IPS DF 6.9 (cell line): ENCODE measurements around the gene RTRAF.

ENCODE experiments used
- DNase-seq: peaks from one replicate; pipeline ENCODE4 v3.0.0-alpha.2; 2013; ENCODE audit warnings: low read depth, low spot score
- H3K27ac ChIP-seq: one replicate; pipeline ENCODE4 v1.5.1; 2013; ENCODE audit warnings: low read length, control low read depth
- H3K27me3 ChIP-seq: 2 replicates; pipeline ENCODE4 v1.6.1; 2013; ENCODE audit warnings: mild to moderate bottlenecking, low read length; ENCODE audit not compliant: control insufficient read depth, insufficient read depth
- H3K36me3 ChIP-seq: 2 replicates; pipeline ENCODE4 v1.6.1; 2013; ENCODE audit warnings: low read length; ENCODE audit not compliant: control insufficient read depth, insufficient read depth
- H3K4me1 ChIP-seq: 2 replicates; pipeline ENCODE4 v1.6.1; 2013; ENCODE audit warnings: low read length; ENCODE audit not compliant: control insufficient read depth, insufficient read depth
- H3K4me3 ChIP-seq: 2 replicates; pipeline ENCODE4 v1.5.1; 2013; ENCODE audit warnings: mild to moderate bottlenecking, low read length
- H3K9me3 ChIP-seq: 2 replicates; pipeline ENCODE4 v1.6.1; 2013; ENCODE audit warnings: low read length, inconsistent platforms; ENCODE audit not compliant: control insufficient read depth, insufficient read depth
- WGBS: extraction: QIAGEN DNeasy Blood & Tissue Kit; methylation state at CpG from one replicate; pipeline ENCODE4 v1.1.7; 2013; ENCODE audit warnings: mixed read lengths, missing lambda C conversion rate; ENCODE audit not compliant: insufficient read length, insufficient coverage; 5-methylcytosine and 5-hydroxymethylcytosine counted together

Gene RTRAF

GRCh38 chr14:52018252-52018651, 28.9 kb downstream of the RTRAF start:
- WGBS = no CpG with 5 or more reads among the region's 4 CpGs
- no peaks in the 10 kb centered on the region for H3K36me3 ChIP-seq
- H3K27ac ChIP-seq = no peak overlapping the region
- no peak for DNase-seq
- H3K4me3 ChIP-seq = no peak overlapping the region
- H3K4me1 ChIP-seq = peaks cover 5% of the 10 kb centered on the region; the same call in 1 of the 2 replicates
- H3K27me3 ChIP-seq = no peaks in the 10 kb centered on the region
- H3K9me3 ChIP-seq = no peaks in the 10 kb centered on the region

DNA sequence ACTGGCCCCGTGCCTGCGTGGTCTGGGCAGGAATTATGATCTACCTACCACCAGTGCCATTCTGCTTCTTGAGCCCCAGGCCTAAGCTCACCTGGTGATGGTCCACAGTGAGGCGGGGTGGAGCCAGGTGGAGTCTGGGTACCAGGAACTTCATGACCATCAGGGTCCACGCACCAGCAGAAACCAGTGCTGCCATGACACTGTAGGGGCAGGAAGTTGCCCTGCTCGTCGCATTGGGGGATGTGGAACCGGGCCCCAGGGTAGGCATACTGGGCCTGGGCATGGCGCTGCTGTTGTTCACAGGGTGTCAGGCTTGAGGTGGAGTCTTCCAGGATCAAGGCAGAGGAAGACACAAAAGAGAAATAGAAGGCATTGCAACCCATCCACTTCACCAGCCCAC, 29.6 kb downstream of the RTRAF start:
- WGBS = no CpG with 5 or more reads among the region's 8 CpGs
- no peak for DNase-seq
- H3K9me3 ChIP-seq = no peaks in the 10 kb centered on the region
- H3K36me3 ChIP-seq = no peaks in the 10 kb centered on the region
- no peak overlapping the region for H3K27ac ChIP-seq
- H3K4me1 ChIP-seq = peaks cover 3% of the 10 kb centered on the region; the same call in 1 of the 2 replicates
- no peak overlapping the region for H3K4me3 ChIP-seq
- H3K27me3 ChIP-seq = no peaks in the 10 kb centered on the region

GRCh38 chr14:52020161-52020714, 30.9 kb downstream of the RTRAF start:
- Histone ChIP-seq H3K27me3 (no peaks in the 10 kb centered on the region), H3K4me1 (0 out of 2 replicates have a peak, but pooled peaks cover 3% of the 10 kb centered on the region), H3K27ac (no peak overlapping the region), H3K9me3 (no peaks in the 10 kb centered on the region), H3K36me3 (no peaks in the 10 kb centered on the region), H3K4me3 (no peak overlapping the region)
- no peak for DNase-seq
- WGBS = no CpG with 5 or more reads among the region's 5 CpGs

DNA sequence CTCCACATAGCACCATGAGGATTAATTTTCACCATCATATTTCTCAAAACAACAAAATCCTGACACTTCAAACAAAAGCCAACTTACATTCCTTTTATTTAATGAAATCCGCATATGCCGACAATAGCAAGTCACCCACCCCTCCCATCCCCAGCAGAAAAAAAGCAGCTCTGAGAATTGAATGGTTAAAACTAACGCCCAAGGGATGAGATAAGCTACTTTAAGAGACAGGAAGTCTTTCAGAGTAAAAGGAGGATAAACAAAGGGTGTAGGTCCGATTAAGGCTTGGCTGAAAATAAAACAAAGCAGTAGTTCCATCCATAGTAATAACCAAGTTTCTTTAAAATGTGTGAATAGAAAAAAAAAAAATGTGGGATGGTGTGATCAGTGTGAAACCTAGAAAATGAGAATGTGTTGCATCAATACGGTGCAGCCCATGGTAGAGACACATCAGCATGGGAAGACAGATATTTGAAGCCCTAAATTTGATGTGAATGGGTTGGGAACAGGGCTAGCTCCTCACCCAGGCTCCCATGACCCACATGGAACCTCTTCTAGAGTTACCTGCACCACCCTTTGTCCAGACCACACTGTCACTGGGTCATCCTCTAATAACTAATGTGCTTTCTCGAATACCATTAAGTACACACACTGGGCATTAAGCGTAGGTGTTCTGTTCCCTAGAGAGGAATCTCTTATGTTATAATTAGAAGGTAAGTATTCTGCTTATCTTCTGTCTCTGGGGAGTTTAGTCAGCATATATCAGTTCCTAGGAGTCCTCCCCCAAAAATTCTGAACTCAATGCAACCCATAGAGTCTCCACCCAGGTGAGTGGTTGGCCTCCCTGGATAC, 31.7 kb downstream of the RTRAF start:
- no peaks in the 10 kb centered on the region for H3K36me3 ChIP-seq
- no peak for DNase-seq
- 100% methylated on average over 1 of the region's 7 CpGs for WGBS

GRCh38 chr14:52021957-52022600, 32.7 kb downstream of the RTRAF start:
- Histone ChIP-seq H3K9me3 (no peaks in the 10 kb centered on the region), H3K4me1 (0 out of 2 replicates have a peak, but pooled peaks cover 3% of the 10 kb centered on the region), H3K4me3 (no peak overlapping the region), H3K27ac (no peak overlapping the region), H3K36me3 (no peaks in the 10 kb centered on the region), H3K27me3 (no peaks in the 10 kb centered on the region)
- no CpG with 5 or more reads among the region's 6 CpGs for WGBS
- no peak for DNase-seq

More for the DNA sequence above, 31.7 kb downstream of the RTRAF start:
- Histone ChIP-seq H3K4me1 (0 out of 2 replicates have a peak, but pooled peaks cover 3% of the 10 kb centered on the region), H3K27ac (no peak overlapping the region), H3K4me3 (no peak overlapping the region), H3K9me3 (no peaks in the 10 kb centered on the region), H3K27me3 (no peaks in the 10 kb centered on the region)

GRCh38 chr14:52023518-52023917, 34.2 kb downstream of the RTRAF start:
- H3K36me3 ChIP-seq = no peaks in the 10 kb centered on the region
- no CpG with 5 or more reads among the region's 1 CpG for WGBS
- no peaks in the 10 kb centered on the region for H3K27me3 ChIP-seq
- H3K4me1 ChIP-seq = 0 out of 2 replicates have a peak, but pooled peaks cover 3% of the 10 kb centered on the region
- H3K9me3 ChIP-seq = no peaks in the 10 kb centered on the region
- no peak overlapping the region for H3K27ac ChIP-seq
- no peak overlapping the region for H3K4me3 ChIP-seq
- no peak for DNase-seq

- H3K4me1 ChIP-seq = 0 out of 2 replicates have a peak, but pooled peaks cover 3% of the 10 kb centered on the region
- H3K27ac ChIP-seq = no peak overlapping the region
- H3K36me3 ChIP-seq = no peaks in the 10 kb centered on the region
- DNase-seq = no peak
- H3K4me3 ChIP-seq = no peak overlapping the region
- no peaks in the 10 kb centered on the region for H3K9me3 ChIP-seq
- no peaks in the 10 kb centered on the region for H3K27me3 ChIP-seq
These were observed 36.0 kb downstream of the RTRAF start for GRCh38 chr14:52025310-52025709.

DNA sequence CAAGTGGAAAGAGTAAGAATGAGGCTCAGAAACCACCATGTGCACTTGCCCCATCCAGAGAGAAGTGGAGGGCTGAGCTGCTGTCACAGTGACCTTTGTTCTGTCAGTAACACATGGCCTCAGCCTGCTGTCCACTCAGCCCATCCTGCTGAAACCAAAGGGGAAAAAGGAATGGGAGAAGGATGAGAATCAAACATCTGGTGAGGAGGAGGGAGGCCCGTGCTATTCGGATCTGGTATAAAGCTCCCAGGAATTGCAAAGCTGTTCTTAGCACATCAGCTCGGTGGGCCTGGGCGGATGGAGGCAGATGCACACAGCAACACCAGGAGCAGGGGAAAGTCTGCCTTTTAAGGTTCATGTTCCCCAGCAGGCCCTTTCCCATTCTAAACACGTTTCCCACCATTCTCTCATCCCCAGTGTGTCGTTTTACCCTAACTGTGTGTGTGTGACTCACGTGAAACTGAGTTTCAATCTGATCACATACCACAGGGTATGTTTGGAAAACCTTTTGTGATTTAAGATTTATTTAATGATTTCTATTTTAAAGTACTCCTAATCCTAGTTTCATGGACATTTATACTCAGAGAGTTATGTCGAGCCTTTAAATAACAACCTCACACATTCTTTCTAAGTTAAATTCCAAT, 36.8 kb downstream of the RTRAF start:
- Histone ChIP-seq H3K9me3 (no peaks in the 10 kb centered on the region), H3K27ac (no peak overlapping the region), H3K27me3 (no peaks in the 10 kb centered on the region), H3K4me3 (no peak overlapping the region), H3K36me3 (no peaks in the 10 kb centered on the region), H3K4me1 (0 out of 2 replicates have a peak, but pooled peaks cover 3% of the 10 kb centered on the region)
- no peak for DNase-seq
- WGBS = no CpG with 5 or more reads among the region's 8 CpGs

DNA sequence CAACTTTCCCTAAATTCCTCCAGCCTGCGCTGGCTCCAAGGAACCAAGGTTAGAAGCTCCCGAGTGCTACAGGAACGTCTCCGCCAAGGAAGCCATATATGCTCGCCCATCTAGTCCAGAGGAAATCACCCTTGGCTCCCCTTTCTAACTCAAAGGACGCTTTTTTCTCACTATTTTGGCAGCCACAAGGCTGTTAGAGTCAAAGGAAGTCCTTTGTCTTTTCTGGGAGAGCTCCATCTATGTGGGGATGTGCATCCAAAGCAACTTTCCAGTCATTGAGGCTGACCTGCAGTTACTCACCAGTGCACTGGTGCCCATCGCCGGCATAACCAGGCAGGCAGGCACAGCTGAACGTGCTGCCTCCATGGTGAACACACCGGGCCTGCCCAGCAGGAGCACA, 37.6 kb downstream of the RTRAF start:
- Histone ChIP-seq H3K9me3 (no peaks in the 10 kb centered on the region), H3K36me3 (no peaks in the 10 kb centered on the region), H3K4me1 (no peaks in the 10 kb centered on the region), H3K27ac (no peak overlapping the region), H3K27me3 (no peaks in the 10 kb centered on the region), H3K4me3 (no peak overlapping the region)
- no peak for DNase-seq
- no CpG with 5 or more reads among the region's 10 CpGs for WGBS

DNA sequence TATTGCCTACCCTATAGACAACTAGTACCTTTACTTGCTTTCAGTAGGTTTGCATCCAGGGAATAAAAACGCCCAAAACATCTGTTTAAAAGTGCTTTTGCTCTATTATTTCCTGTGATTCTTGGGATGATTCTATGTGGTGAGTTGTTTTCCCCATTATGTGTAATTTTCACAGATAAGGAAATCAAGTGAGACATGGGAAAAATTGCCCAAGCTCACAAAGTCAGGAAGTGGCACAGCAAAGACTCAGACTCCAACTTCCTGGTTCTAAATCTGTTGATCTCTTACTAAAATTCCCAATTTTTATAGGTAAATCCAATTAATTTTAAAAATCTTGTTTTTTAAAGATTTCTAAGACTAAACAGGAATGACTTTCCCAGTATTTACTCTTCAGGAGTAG, 40.5 kb downstream of the RTRAF start:
- Histone ChIP-seq H3K9me3 (no peaks in the 10 kb centered on the region), H3K27me3 (no peaks in the 10 kb centered on the region), H3K4me3 (no peak overlapping the region), H3K27ac (no peak overlapping the region), H3K4me1 (no peaks in the 10 kb centered on the region), H3K36me3 (no peaks in the 10 kb centered on the region)
- no peak for DNase-seq
- no CpG with 5 or more reads among the region's 1 CpG for WGBS
